Caco-2 (cell line): ENCODE measurements around the gene MTPN. TPM values are rescaled to one million over a fixed set of nuclear protein-coding genes. Genes with fewer than 3 reads are reported as not detected.

Experiments
- BruUV-seq: library from RNA; stranded (reverse); fragments of 400-500 nt; replicated peaks from 2 replicates; lab custom pipeline; 2021; lab: Mats Ljungman, UMichigan
- CTCF ChIA-PET: fragments of 300-600 bp; sonication (Branson Sonifier 250); formaldehyde crosslinking; loops from one replicate; lab custom pipeline; 2022; ENCODE audit warnings: antibody characterized with exemption; lab: Charles Lee
- POLR2A ChIA-PET: fragments of 300-600 bp; sonication (Branson Sonifier 250); formaldehyde crosslinking; loops from one replicate; lab custom pipeline; 2022; ENCODE audit warnings: antibody characterized with exemption; lab: Charles Lee
- DNase-seq, 2 experiments: peaks; one replicate each; pipeline versions ENCODE4 v3.0.0 to v3.0.0-alpha.2; 2020 to 2022
- H3K27me3 ChIP-seq: replicated peaks from 2 replicates; pipeline ENCODE4 v1.6.0; 2011; ENCODE audit warnings: low read length; ENCODE audit not compliant: control insufficient read depth, insufficient read depth
- H3K36me3 ChIP-seq: 2 replicates; pipeline ENCODE4 v1.5.1; 2011; ENCODE audit warnings: low read length; ENCODE audit not compliant: control insufficient read depth, insufficient read depth
- H3K4me1 ChIP-seq: fragments of 250-450 bp; sonication (Bioruptor Pico); 2 replicates; pipeline ENCODE4 v1.5.1; 2020; ENCODE audit warnings: mild to moderate bottlenecking
- H3K4me3 ChIP-seq: 2 replicates; pipeline ENCODE4 v1.5.1; 2011; ENCODE audit warnings: low read depth, mild to moderate bottlenecking, control low read depth, low read length
- H3K9me3 ChIP-seq: fragments of 250-450 bp; sonication (Bioruptor Pico); 2 replicates; pipeline ENCODE4 v1.5.1; 2020; ENCODE audit warnings: mild to moderate bottlenecking, moderate library complexity
- H3K27ac Mint-ChIP-seq: one replicate; pipeline ENCODE4 v1.8.0; 2022; ENCODE audit warnings: mixed read lengths; ENCODE audit not compliant: unreplicated experiment
- H3K27me3 Mint-ChIP-seq: one replicate; pipeline ENCODE4 v1.8.0; 2022; ENCODE audit warnings: mixed read lengths; ENCODE audit not compliant: insufficient read depth, unreplicated experiment
- H3K36me3 Mint-ChIP-seq: one replicate; pipeline ENCODE4 v1.8.0; 2022; ENCODE audit warnings: mild to moderate bottlenecking, mixed read lengths; ENCODE audit not compliant: insufficient read depth, unreplicated experiment
- H3K4me1 Mint-ChIP-seq: one replicate; pipeline ENCODE4 v1.8.0; 2022; ENCODE audit warnings: low read depth, mixed read lengths; ENCODE audit not compliant: unreplicated experiment
- H3K4me3 Mint-ChIP-seq: one replicate; pipeline ENCODE4 v1.8.0; 2022; ENCODE audit warnings: mild to moderate bottlenecking, moderate library complexity, mixed read lengths; ENCODE audit not compliant: unreplicated experiment
- H3K9me3 Mint-ChIP-seq: one replicate; pipeline ENCODE4 v1.8.0; 2022; ENCODE audit warnings: mixed read lengths; ENCODE audit not compliant: unreplicated experiment
- CTCF ChIP-seq, 2 experiments: fragments of 200-600 bp in 1 of 2; IDR thresholded peaks; 1 replicate in 1 of 2; 2 replicates in 1 of 2; pipeline versions ENCODE4 v1.5.1 to v1.8.0; 2011 to 2022; ENCODE audit warnings: antibody characterized with exemption in 1 of 2, control low read depth in 1 of 2, inconsistent platforms in 1 of 2, low read depth in 1 of 2, low read length in 1 of 2, mild to moderate bottlenecking in 1 of 2, moderate library complexity in 1 of 2; ENCODE audit not compliant: insufficient read depth in 1 of 2, severe bottlenecking in 1 of 2, unreplicated experiment in 1 of 2
- intact Hi-C: fragments of 100-400 bp; cut with micrococcal nuclease; formaldehyde crosslinking; loops from one replicate; pipeline ENCODE4 v1.10.0; 2022; ENCODE audit not compliant: unreplicated experiment
- total RNA-seq: library from RNA; stranded (reverse); gene quantifications from 2 replicates; pipeline ENCODE4 v1.2.3, GENCODE V29; 2022

MTPN gene
- total RNA-seq, 1 experiment from 2014 or later, result 138 TPM

- intact Hi-C loops, result no loop called here
- H3K27ac Mint-ChIP-seq, result no peak overlapping the region
- H3K4me1 Mint-ChIP-seq, result peaks cover 5% of the 10 kb centered on the region
- BruUV-seq, result no TSS peak
- no peak for DNase-seq
- POLR2A ChIA-PET, result no interaction called here
- no peak for TF ChIP-seq CTCF (IDR thresholded peaks at IDR 0.05; ENCODE audit: insufficient read depth in 1 of 2, low read depth in 1 of 2, low read length in 1 of 2, severe bottlenecking in 1 of 2, unreplicated experiment in 1 of 2)
- H3K36me3 Mint-ChIP-seq, result peaks cover 40% of the 10 kb centered on the region
- Histone ChIP-seq H3K36me3 (peaks cover 1% of the 10 kb centered on the region; the same call in 1 of the 2 replicates), H3K4me1 (0 out of 2 replicates have a peak, but pooled peaks cover under 1% of the 10 kb centered on the region), H3K27me3 (no peaks in the 10 kb centered on the region), H3K9me3 (no peaks in the 10 kb centered on the region; the same call in 1 of the 2 replicates), H3K4me3 (no peak overlapping the region)
- CTCF ChIA-PET, result interaction anchor here (0.6 kb wide), 1 partner anchor 49 kb away, joined by 3 read pairs; no protein-coding TSS in a partner anchor
- no peak overlapping the region for H3K4me3 Mint-ChIP-seq
- no peaks in the 10 kb centered on the region for H3K27me3 Mint-ChIP-seq
- no peaks in the 10 kb centered on the region for H3K9me3 Mint-ChIP-seq
These were observed 54.9 kb downstream of the MTPN start for GRCh38 chr7:135922263-135922662.

GRCh38 chr7:135920478-135920877 is 56.7 kb downstream of the MTPN start:
- ChIA-PET POLR2A (no interaction called here), CTCF (no interaction called here)
- Mint-ChIP-seq H3K4me3 (no peak overlapping the region), H3K4me1 (no peaks in the 10 kb centered on the region), H3K27ac (no peak overlapping the region), H3K9me3 (no peaks in the 10 kb centered on the region), H3K27me3 (no peaks in the 10 kb centered on the region), H3K36me3 (peaks cover 26% of the 10 kb centered on the region)
- Histone ChIP-seq H3K36me3 (no peaks in the 10 kb centered on the region), H3K4me3 (no peak overlapping the region), H3K4me1 (no peaks in the 10 kb centered on the region), H3K27me3 (no peaks in the 10 kb centered on the region), H3K9me3 (no peaks in the 10 kb centered on the region; the same call in 1 of the 2 replicates)
- DNase-seq, result no peak
- no peak for TF ChIP-seq CTCF (IDR thresholded peaks at IDR 0.05; ENCODE audit: insufficient read depth in 1 of 2, low read depth in 1 of 2, low read length in 1 of 2, severe bottlenecking in 1 of 2, unreplicated experiment in 1 of 2)
- intact Hi-C loops, result no loop called here
- BruUV-seq, result no TSS peak

GRCh38 chr7:135919071-135919841 is 57.9 kb downstream of the MTPN start:
- no peaks in the 10 kb centered on the region for H3K4me1 ChIP-seq
- H3K4me3 ChIP-seq, result no peak overlapping the region
- Mint-ChIP-seq H3K4me1 (no peaks in the 10 kb centered on the region), H3K4me3 (no peak overlapping the region), H3K27ac (no peak overlapping the region), H3K27me3 (no peaks in the 10 kb centered on the region), H3K9me3 (no peaks in the 10 kb centered on the region), H3K36me3 (peaks cover 20% of the 10 kb centered on the region)
- no peak for DNase-seq
- ChIA-PET CTCF (no interaction called here), POLR2A (no interaction called here)
- intact Hi-C loops, result no loop called here
- no TSS peak for BruUV-seq
- no peaks in the 10 kb centered on the region for H3K27me3 ChIP-seq
- H3K36me3 ChIP-seq, result no peaks in the 10 kb centered on the region
- no peak for TF ChIP-seq CTCF (IDR thresholded peaks at IDR 0.05; ENCODE audit: insufficient read depth in 1 of 2, low read depth in 1 of 2, low read length in 1 of 2, severe bottlenecking in 1 of 2, unreplicated experiment in 1 of 2)
- no peaks in the 10 kb centered on the region; the same call in 1 of the 2 replicates for H3K9me3 ChIP-seq
